ENCODE measurements around the gene AFM. TPM values are rescaled to one million over a fixed set of nuclear protein-coding genes. Genes with fewer than 3 reads are reported as not detected.
A peak's percentile ranks its signal among the peaks of the same experiment; 100 is the strongest.

AFM gene
- total and polyA plus RNA-seq, 2 of the 13 experiments (the other 11 are each of a cell fraction or from before 2014, with no cell fraction given): 0.13 to 1.8 TPM

GRCh38 chr4:73445383-73446335 is 35.9 kb upstream of the AFM start (continued):
- no peak for TF ChIP-seq SIN3B (IDR thresholded peaks at IDR 0.05; ENCODE audit: low read length)
- no peak for TF ChIP-seq THAP7 (CRISPR knock-in tag; IDR thresholded peaks at IDR 0.05)
- TF ChIP-seq ZNF296 (CRISPR knock-in tag; conservative IDR thresholded peaks at IDR 0.05): no peak
- TF ChIP-seq AGO1 (IDR thresholded peaks at IDR 0.05; ENCODE audit: low read depth, low read length, poor library complexity, severe bottlenecking): no peak
- TF ChIP-seq PRDM15 (CRISPR knock-in tag; IDR thresholded peaks at IDR 0.05): 0 out of 2 replicates have a peak, but pooled peaks have one; percentile 10
- TF ChIP-seq THAP11 (CRISPR knock-in tag; IDR thresholded peaks at IDR 0.05): no peak
- TF ChIP-seq SALL1 (CRISPR knock-in tag; IDR thresholded peaks at IDR 0.05): no peak; the same call in 1 of the 2 replicates
- peak; percentile 13; the same call in 1 of the 2 replicates for TF ChIP-seq SSRP1 (CRISPR knock-in tag; IDR thresholded peaks at IDR 0.05)
- no peak for TF ChIP-seq RARG (CRISPR knock-in tag; IDR thresholded peaks at IDR 0.05; ENCODE audit: low read depth)
- no peak for TF ChIP-seq MAX (IDR thresholded peaks at IDR 0.05)
- TF ChIP-seq ISX (CRISPR knock-in tag; conservative IDR thresholded peaks at IDR 0.05): no peak
- no peak for TF ChIP-seq ZFY (CRISPR knock-in tag; IDR thresholded peaks at IDR 0.05)
- no peak for TF ChIP-seq FOXM1 (CRISPR knock-in tag; IDR thresholded peaks at IDR 0.05)
- no peak for TF ChIP-seq MIER2 (CRISPR knock-in tag; IDR thresholded peaks at IDR 0.05)
- no peak for TF ChIP-seq ZNF362 (CRISPR knock-in tag; IDR thresholded peaks at IDR 0.05; ENCODE audit: borderline replicate concordance)
- TF ChIP-seq NR1H2 (CRISPR knock-in tag; IDR thresholded peaks at IDR 0.05; ENCODE audit: borderline replicate concordance, low read depth): no peak
- no peak for TF ChIP-seq RAD51 (IDR thresholded peaks at IDR 0.05; ENCODE audit: borderline replicate concordance)
- TF ChIP-seq CENPT (CRISPR knock-in tag; IDR thresholded peaks at IDR 0.05; ENCODE audit: low read depth): no peak
- TF ChIP-seq RBAK (CRISPR knock-in tag; IDR thresholded peaks at IDR 0.05): no peak
- no peak for TF ChIP-seq SYNCRIP (IDR thresholded peaks at IDR 0.05; ENCODE audit: insufficient read depth, low read depth, low read length)
- no peak for TF ChIP-seq ZNF607 (CRISPR knock-in tag; IDR thresholded peaks at IDR 0.05; ENCODE audit: borderline replicate concordance)
- 0 out of 2 replicates have a peak, but pooled peaks have one; percentile 32 for TF ChIP-seq E2F1 (CRISPR knock-in tag; IDR thresholded peaks at IDR 0.05)
- TF ChIP-seq SP4 (CRISPR knock-in tag; IDR thresholded peaks at IDR 0.05): no peak
- no peak for TF ChIP-seq ZNF577 (CRISPR knock-in tag; IDR thresholded peaks at IDR 0.05; ENCODE audit: borderline replicate concordance, low read depth)
